HG03097 (cell line): ENCODE measurements around the gene FGFR4.
"Not testable (repeated sequence)": the region's sequence is repeated elsewhere in the genome, so short reads cannot be mapped to it uniquely, and the experiment has no call there.

Source experiments
- ATAC-seq: cut with Tn5 transposase; IDR thresholded peaks from one replicate; pipeline ENCODE4 v1.9.1; 2021; ENCODE audit not compliant: unreplicated experiment, low FRiP score

FGFR4 gene

DNA sequence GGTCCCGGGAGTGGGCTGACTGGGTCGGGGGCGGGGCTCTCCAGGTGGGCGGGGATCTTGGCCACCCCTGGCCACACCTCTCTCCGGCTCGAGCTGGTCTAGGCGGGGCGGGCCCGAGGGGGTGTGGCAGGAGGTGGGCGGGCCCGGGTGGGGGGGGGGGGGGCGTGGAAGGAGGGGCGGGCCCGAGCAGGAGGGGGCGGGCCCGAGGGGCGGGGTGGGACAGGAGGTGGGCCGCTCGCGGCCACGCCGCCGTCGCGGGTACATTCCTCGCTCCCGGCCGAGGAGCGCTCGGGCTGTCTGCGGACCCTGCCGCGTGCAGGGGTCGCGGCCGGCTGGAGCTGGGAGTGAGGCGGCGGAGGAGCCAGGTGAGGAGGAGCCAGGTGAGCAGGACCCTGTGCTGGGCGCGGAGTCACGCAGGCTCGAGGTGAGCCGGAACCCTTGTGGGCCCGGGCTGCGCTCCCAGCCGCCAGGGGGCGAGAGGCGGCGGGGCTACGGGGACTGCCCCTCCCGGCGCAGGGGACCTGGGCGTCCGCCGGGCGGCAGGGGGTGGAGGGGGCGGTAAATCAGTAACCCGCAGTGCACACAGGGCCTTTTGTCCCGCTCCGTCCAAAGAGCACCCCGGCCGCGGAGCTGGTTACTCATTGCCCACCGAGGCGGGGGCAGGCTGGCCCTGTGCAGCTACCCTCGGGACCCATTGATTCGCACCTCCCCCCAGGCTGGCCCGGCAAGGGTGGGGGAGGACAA, at the start of gene FGFR4:
TSS of gene FGFR4 (plus strand) at position 262 of the 744 bp plus-strand sequence. CDS start 2,688 bp downstream, outside the sequence.
- peak; percentile 59 for ATAC-seq

DNA sequence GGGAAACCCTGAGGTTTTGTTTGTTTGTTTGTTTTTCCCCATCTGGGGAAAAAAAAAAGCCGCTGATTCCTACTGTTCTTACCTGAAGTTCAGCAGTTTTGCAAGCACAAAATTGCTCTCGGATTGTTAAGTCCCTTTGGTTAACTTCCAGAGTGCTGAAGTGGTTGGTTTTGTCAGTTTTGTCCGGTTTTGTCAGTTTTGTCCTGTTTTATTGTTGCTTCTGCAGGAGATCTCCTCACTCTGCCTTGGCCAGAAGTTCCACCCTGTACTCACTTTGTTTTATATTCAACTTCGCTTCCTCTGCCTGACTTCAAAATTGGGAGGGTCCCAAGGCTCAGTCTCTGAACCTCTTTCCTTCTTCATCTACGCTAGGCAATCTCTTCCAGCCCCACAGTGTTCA, 49.8 kb upstream of the FGFR4 start:
- ATAC-seq, result no peak

DNA sequence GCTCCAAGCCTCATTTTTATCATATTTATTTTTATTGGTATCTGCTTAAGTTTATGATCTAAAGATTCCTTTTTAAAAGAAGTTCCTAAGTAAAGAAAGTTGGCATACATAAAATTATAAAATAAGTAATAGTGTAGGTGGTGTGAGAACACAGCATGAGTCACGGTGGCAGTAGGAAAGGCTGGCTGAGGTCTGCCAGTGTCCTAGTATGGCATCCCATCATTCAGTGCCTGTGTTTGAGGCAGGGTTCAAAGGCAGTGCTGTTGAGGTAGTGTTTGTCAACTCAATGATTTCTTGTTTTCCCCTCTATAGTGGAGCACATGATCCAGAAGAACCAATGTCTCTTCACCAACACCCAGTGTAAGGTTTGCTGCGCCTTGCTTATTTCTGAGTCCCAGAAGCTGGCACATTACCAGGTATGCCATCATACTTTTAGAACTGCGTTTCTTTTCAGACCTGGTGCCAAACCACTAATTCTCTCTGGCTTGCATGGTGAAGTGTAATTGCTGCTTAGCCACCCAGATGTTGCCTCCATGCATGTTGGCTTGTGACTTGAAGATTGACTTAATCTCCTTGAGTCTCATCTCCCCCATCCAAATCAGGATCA, 45.8 kb upstream of the FGFR4 start:
- ATAC-seq, result no peak

DNA sequence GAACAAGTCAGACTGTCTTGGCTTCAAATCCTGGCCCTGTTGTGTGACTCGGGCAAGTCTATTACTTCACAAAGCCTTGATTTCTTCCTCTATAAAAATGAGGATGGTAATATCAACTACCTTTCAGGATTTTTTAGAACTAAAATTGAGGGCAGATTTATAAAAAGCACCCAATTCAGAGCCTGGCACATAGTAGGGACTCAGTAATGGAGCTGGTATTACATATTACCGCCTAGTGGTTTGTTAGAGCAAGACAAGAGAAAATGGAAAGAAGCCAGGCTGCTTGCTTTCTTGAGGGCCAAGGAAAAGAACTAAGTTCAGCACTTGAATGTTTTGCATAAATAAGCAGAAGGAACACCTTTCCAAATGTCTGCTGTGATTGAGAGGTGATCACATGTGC, 44.8 kb upstream of the FGFR4 start:
- no peak for ATAC-seq

DNA sequence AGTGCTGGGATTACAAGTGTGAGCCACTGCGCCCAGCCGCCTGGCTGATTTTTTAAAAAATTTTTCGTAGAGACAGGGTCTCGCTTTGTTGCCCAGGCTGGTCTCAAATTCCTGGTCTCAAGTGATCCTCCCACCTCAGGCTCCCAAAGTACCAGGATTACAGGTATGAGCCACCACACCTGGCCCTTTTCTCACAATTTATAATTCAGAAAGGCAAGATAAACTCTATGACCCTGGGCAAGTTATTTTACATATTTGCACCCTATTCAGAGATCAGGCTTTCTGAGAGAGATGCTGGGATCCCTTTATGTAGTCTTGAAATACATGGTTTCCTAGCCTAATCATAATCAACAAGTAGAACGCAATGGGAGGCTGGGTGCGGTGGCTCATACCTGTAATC, 43.6 kb upstream of the FGFR4 start:
- no peak for ATAC-seq

DNA sequence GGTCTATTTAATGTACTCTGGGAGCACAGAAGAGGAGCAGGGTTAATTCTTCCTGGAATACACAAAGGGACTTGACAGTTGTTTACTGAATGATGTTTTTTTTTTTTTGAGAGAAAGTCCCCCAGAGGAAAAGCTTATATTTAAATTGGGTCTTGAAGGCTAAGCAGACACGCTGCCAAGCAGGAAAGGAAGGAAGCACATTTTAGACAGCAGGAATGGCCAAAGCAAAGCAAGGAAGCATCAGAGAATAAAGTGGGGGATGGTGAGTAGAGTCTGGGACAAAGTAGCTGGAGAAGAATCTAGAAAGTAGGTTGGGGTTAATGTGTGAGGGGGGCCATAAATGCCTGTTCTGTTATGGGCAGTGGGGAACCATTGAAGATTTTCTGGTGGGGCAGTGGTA, 42.8 kb upstream of the FGFR4 start:
- no peak for ATAC-seq

DNA sequence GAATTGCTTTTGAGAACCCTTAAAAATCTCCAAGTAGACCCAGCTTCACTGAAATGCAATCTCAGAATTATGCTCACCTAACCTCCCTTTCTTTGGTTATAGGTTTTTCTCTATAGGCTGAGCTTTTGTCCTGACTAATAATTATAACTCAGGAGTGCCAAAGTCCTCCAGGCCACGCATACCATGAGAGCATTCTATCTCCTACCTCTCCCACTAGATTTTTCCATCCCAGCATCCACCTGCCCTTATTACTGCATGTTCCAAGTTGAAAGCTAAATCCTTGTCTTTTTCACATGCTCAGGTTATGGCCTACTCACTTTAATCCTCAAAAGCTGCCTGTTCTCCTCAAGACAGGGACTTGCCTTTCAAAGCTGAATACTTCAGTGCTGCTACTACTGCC, 42.1 kb upstream of the FGFR4 start:
- no peak for ATAC-seq

DNA sequence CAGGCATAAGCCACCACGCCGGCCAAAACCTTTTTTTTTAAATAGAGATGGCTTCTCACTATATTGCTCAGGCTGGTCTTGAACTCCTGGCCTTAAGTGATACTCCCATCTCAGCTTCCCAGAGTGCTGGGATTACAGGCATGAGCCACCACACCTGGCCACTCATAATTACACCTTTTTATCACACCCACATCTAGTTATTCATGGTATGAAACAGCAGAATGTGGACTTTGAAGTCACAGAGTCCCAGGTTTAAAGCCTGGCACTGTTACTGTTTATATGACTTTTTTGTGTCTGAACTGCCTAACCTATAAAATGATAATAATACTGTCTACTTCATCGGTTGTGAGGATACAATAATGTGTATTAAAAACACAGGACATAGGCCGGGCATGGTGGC, 41.1 kb upstream of the FGFR4 start:
- ATAC-seq, result no peak

DNA sequence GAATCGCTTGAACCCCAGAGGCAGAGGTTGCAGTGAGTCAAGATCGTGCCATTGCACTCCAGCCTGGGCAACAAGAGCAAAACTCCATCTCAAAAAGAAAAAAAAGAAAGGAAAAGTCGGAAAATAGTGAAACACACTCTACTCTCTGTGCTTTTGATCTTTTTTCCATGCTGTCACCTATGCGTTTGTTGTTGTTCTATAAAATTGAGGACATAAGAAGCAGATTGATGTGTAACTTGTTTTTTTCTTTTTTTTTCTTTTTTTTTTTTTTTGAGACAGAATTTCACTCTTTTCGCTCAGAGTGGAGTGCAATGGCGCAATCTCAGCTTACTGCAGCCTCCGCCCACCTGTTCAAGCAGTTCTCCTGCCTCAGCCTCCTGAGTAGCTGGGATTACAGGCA, 38.2 kb upstream of the FGFR4 start:
- not testable (repeated sequence) for ATAC-seq

DNA sequence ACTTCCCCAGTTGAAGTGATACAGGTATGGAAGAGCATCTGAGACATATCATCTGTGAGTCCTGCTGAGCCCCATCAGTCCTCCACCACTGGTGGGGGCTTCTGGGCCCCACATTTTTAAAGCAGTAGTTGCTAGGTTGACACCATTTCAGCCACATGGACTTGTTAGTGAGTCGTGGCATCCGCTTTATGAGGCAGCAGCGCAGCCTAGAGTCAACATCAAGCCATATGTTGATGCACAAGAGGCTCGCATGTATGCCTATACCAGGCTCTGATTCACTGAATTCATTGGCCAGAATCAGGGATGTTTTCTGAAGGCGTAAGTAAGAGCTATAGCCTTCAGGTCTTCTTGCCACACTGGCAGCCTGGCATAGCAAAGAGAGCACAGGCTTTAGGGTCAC, 37.4 kb upstream of the FGFR4 start:
- ATAC-seq, result no peak

DNA sequence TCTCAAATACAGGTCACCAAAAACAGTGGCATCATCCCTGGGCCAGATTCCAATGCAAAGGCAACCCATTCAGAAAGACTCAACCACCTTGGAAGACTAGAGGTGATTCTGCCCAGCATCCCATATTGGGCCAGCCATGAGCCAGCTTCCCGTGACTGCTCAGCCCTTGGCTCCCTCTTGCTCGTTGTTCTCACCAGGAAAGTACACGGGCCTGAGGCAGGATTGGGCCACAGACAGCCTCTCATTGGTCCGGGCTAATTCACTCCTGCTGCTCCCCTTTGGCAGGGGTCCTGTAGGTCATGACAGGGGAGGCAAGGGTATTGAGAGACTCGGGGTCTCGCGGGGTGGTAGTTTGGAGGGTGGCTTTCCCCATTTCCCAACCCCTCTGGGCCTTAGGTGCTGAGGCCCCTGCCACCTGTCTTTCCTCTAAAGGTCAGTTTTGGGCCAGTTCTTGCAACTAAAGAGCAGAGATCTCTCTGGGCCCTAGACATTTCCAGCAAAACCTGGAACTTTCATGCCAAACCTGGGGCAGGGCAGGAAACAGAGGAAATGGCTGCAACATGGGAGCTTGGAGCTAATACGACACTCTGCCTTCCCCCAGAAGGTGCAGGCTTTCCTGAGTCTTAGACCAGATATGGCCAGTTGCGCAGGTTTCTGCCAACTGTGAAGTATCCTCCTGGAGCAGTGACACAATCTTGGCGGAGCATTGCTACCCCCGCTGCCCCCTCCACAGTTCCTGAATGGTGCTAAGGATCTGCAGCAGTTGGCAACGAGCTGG, 22.0 kb upstream of the FGFR4 start:
- ATAC-seq, result no peak

DNA sequence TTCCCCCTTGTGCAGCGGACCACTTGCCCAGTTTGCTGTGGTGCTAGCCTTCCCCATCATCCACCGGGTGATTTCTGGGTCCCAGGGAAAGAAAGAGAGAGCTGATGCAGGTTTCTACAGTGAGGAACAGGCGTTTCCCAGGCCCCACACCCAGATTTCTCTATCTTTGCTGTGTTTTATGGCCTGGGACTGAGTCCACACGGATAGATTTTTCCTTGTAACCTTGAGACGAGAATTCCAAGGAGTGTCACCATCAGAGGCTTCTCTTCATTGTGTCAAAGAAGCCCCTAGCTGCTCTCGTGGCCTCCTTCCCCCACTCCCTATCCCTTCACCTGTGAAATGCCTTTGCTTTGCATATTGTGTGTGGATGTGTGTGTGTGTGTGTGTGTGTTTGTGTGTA, 21.2 kb upstream of the FGFR4 start:
- no peak for ATAC-seq

DNA sequence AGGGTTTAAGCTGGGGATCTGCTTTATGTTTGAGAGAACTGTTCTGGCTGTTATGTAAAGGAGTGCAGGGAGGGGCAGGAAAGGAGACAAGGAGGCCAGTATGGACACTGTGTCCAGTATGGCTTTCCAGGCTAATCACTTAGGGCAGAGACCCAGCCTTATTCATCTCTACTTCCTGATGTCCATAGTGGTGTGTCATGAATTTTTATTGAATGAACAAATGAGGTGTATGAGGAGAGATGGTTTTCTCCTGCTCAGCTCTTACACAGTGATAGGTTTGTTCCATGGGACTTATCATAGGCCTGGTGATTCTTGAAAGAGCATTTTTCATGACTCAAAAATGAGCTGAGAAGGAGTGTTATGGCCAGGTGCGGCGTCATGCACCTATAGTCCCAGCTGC, 20.5 kb upstream of the FGFR4 start:
- no peak for ATAC-seq

DNA sequence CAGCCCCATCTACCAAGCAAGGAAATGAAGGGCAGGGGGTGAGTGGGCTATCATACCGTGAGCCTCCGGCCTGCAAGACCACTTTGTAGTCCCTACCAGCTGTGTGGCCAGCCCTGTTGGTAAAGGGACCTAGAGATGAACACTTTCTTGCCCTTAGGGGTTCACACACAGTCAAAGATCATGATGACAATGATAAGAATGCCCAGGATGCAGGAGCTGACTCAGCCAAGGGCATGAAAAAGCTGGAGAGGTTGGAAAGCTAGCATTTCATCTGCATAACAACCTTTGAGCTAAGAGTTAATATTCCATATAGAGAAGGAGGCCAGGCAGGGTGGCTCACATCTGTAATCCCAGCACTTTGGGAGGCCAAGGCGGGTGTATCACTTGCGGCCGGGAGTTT, 19.2 kb upstream of the FGFR4 start:
- ATAC-seq, result no peak

DNA sequence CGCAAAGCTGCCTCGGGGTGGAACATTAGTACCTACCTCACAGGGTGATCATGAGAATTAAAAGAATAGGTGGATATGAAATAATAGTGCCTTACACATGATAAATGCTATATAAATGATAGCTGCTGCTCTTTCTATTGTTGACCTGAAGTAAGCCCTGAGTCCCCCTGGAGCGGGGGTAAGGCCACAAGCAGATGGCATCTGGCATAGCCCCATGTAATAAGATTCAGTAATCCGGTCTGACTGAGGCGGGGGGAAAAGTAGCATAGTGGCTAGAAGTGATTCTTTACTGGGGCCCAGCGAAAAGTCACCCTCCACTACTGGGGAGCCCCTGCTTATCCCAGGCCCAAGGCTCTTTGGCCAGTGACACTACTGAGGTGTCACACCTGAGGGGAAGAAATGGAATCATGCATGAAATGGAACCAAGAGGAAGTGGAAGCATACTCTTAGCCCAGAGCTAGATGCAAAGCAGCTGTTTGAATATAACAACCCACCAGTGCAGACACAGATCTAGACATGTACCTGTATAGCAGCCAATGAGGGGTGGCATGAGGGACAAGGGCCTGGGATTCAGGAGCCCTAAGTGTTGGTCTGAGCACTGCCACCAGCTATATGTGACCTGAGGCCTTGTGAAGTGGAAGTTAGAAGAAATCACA, 16.1 kb upstream of the FGFR4 start:
- no peak for ATAC-seq

DNA sequence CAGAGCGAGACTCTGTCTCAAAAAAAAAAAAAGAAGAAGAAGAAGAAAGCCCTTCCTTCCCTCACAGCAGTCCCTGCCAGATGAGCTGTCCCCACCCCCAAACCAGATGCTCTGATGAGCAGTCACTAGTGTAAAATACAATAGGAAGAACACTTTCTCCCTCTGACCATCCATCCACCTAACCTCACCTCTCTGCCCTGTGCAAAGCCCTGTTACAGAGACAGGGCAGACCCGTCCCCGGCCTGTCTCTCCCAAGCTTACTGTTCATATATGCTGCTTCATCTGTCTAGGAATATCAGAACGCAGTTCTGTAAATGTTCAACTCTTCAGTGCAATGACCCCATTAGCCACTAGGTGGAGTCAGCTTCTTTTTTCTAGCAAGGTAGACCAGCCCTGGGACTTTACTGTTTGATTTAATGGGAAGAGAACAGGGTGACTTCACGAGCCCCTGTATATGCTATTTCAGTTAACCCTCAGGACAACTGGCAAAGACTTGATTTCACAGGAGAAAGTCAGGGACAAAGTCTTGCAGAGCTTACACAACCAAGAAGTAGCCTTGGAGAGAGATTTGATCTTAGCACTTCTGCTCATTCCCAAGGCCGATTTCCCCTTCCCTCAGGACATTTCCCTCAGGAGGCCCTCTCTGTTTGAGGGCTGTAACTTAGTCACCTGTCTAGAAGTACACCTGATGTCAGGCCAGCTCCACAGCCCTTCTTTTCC, 14.9 kb upstream of the FGFR4 start:
- no peak for ATAC-seq

DNA sequence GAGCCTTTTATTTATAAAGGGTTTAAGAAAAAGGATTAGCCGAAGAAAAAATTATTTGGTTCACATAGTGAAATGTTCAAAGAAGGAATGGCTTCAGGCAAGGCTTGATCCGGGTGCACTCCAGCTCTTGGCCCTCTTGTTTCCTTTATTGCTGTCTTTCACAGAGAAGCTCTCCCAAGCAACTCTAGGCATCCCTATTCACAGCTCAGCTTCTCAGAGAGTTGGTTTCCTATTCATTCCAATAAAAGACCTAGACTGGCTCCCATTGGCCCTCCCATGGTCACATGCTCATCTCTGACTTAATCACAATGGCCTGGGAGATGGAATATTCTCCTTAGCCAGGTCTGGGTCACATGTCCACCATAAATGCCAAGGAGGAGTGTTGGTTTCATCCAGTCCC, 9.4 kb upstream of the FGFR4 start:
- ATAC-seq, result no peak

DNA sequence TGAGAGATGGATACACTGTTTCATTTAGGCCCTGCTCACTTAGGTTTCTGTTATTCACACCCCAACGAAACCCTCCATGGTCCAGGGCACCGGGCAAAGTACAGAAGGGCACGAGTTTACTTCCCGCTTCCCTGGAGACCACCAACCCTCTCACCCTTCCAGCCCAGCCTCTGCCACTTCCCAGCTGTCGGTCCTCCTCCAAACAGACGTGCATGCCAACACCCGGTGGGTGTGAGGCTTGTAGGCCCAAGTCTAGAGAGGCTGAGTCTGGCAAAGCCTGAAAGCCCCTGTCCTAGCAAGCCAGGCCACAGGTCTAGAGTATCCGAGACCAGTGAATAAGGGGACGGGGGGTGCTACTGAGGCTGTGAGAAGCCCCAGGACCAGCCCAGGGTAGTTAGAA, 7.1 kb upstream of the FGFR4 start:
- no peak for ATAC-seq

DNA sequence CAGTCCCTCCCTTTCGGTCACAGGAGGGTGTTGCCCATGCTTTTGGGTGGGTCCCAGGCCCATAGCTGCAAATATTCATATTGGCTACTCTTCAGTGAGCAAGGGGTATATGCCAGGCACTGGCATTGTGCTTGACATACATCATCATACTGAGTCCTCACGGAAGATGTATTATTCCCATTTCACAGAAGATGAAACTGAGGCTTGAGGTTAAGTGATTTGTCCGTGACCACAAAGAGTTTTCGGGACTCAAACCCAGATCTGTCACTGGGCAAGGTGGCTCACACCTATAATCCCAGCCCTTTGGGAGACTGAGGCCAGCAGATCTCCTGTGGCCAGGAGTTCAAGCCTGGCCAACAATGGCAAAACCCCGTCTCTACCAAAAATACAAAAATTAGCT, 6.5 kb upstream of the FGFR4 start:
- no peak for ATAC-seq

DNA sequence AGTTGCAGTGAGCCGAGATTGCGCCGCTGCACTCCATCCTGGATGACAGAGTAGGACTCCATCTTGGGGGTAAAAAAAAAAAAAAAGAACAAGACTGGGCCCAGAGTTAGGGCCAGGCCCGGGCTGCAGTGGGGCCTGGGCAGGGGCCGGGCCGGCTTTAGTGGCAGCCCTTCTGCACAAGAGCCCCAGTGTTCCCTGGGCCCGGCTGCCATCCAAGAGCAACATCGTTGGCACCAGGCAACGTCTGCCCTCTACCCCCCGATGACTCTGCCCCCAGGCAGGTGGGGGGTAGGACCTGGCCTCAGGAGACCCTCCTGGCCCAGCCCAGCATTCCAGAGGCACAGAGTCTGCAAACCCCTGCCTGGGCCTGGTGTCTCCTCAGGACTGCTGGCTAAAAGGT, 4.9 kb upstream of the FGFR4 start:
- ATAC-seq, result no peak

DNA sequence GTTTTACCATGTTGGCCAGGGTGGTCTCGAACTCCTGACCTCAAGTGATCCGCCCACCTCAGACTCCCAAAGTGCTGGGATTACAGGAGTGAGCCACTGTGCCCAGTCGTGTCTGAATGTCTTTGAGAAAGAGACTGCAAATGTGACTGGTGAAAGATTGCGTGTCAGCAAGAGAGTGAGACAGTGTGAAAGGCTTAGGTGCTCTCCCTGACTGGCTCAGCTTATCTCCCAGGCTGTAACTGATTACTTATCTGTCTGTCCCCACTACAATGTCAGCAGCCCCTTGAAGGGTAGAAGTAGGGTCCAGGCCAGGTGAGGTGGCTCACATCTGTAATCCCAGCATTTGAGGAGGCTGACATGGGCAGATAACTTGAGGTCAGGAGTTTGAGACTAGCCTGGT, 3.4 kb upstream of the FGFR4 start:
- ATAC-seq, result no peak
